ENCODE results near the gene MYO1F. TPM values are rescaled to one million over a fixed set of nuclear protein-coding genes. Genes with fewer than 3 reads are reported as not detected.

MYO1F gene
- polyA plus RNA-seq, 1 experiment, result 0.29 TPM

- Histone ChIP-seq H3K27me3 (ENCODE audit: control insufficient read depth, insufficient read depth, low read length) (no peaks in the 10 kb centered on the region; the same call in 1 of the 2 replicates), H3K36me3 (ENCODE audit: control insufficient read depth, insufficient read depth, low read length) (peaks cover 1% of the 10 kb centered on the region; the same call in 1 of the 2 replicates), H3K4me3 (ENCODE audit: low read depth, low read length) (no peak overlapping the region)
- POLR2A ChIA-PET, result no interaction called here
- DNase-seq (ENCODE audit: low read depth), result no peak
- CTCF ChIA-PET, result interaction anchor here (0.6 to 7.1 kb wide), 38 partner anchors 9 to 279 kb away, joined by 3 to 83 read pairs (median 5); no protein-coding TSS in a partner anchor
- TF ChIP-seq CTCF (IDR thresholded peaks at IDR 0.05; ENCODE audit: insufficient read depth, low read depth, low read length), result peak; percentile 96
These were observed 3.6 kb upstream of the MYO1F start for GRCh38 chr19:8580710-8581281.

- Histone ChIP-seq H3K36me3 (ENCODE audit: control insufficient read depth, insufficient read depth, low read length) (no peaks in the 10 kb centered on the region), H3K27me3 (ENCODE audit: control insufficient read depth, insufficient read depth, low read length) (no peaks in the 10 kb centered on the region; the same call in 1 of the 2 replicates), H3K4me3 (ENCODE audit: low read depth, low read length) (no peak overlapping the region)
- ChIA-PET CTCF (interaction anchor here (0.5 to 7.1 kb wide), 36 partner anchors 8 to 580 kb away, joined by 3 to 83 read pairs (median 5); partner anchors contain the start of genes HNRNPM, MARCHF2 and ZNF414), POLR2A (interaction anchor here (0.6 kb wide), 1 partner anchor 13 kb away, joined by 11 read pairs; no protein-coding TSS in a partner anchor)
- DNase-seq (ENCODE audit: low read depth), result no peak
- peak; percentile 90 for TF ChIP-seq CTCF (IDR thresholded peaks at IDR 0.05; ENCODE audit: insufficient read depth, low read depth, low read length)
These were observed 1.5 kb upstream of the MYO1F start for GRCh38 chr19:8578642-8579265.

GRCh38 chr19:8577741-8578140 lies 499 bp upstream of the MYO1F start:
- POLR2A ChIA-PET, result no interaction called here
- H3K36me3 ChIP-seq (ENCODE audit: control insufficient read depth, insufficient read depth, low read length), result no peaks in the 10 kb centered on the region
- H3K27me3 ChIP-seq (ENCODE audit: control insufficient read depth, insufficient read depth, low read length), result no peaks in the 10 kb centered on the region; the same call in 1 of the 2 replicates
- DNase-seq (ENCODE audit: low read depth), result no peak
- CTCF ChIA-PET, result interaction anchor here (0.5 to 7.1 kb wide), 23 partner anchors 9 to 892 kb away, joined by 3 to 83 read pairs (median 9); partner anchors contain the start of genes ANGPTL4, MARCHF2 and ZNF414
- no peak overlapping the region for H3K4me3 ChIP-seq (ENCODE audit: low read depth, low read length)
- TF ChIP-seq CTCF (IDR thresholded peaks at IDR 0.05; ENCODE audit: insufficient read depth, low read depth, low read length), result no peak

- no peak for TF ChIP-seq CTCF (IDR thresholded peaks at IDR 0.05; ENCODE audit: insufficient read depth, low read depth, low read length)
- ChIA-PET POLR2A (no interaction called here), CTCF (interaction anchor here (1.0 to 7.1 kb wide), 5 partner anchors 7 to 222 kb away, joined by 3 to 83 read pairs (median 29); partner anchors contain the start of gene MARCHF2)
- no peak overlapping the region for H3K4me3 ChIP-seq (ENCODE audit: low read depth, low read length)
- H3K36me3 ChIP-seq (ENCODE audit: control insufficient read depth, insufficient read depth, low read length), result no peaks in the 10 kb centered on the region
- H3K27me3 ChIP-seq (ENCODE audit: control insufficient read depth, insufficient read depth, low read length), result no peaks in the 10 kb centered on the region; the same call in 1 of the 2 replicates
- no peak for DNase-seq (ENCODE audit: low read depth)
These were observed 809 bp downstream of the MYO1F start for GRCh38 chr19:8576273-8576993.

All from BJ (cell line).